ENCODE measurements around the gene PRR35.

DNA sequence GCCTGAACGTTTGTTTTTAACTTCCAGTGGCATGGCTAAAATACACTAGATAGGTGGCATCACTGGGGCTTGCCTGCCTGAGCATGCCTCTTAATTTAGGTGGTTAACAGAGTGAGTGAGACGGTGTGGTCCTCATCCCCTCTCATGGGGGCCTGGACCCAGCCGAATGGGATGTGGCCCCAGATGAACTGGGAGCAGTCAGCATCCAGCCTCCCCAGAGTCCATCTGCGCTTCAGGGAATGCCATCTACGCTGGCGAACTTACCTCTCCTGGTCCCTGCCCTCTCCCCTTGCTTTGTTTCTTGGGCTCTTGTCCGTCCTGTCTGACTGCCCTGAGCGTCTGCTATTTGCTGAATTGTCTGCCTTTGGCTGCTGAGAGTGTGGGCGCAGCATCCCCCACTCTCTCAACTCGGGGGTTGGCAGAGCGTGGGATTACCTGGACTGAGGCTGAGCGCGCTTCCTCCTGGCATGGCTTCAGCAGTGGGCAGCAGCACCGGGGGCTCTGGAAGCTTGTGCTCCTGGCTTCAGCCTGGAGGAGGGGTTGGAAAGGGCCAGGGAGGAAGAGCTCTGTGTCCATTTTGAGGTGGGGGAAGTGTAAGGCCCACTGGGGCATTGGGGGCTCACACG is 31.8 kb downstream of the PRR35 start:
- TF ChIP-seq EP300 (IDR thresholded peaks at IDR 0.05; ENCODE audit: low read depth) (no peak), CTCF (IDR thresholded peaks at IDR 0.05) (no peak), POLR2A (IDR thresholded peaks at IDR 0.05) (no peak)

Measured in transverse colon (tissue), 3 donors.